HG03060 (cell line): ENCODE measurements around the gene ZNF235.
"Not testable (repeated sequence)": the region's sequence is repeated elsewhere in the genome, so short reads cannot be mapped to it uniquely, and the experiment has no call there.

ENCODE experiments used
- ATAC-seq: cut with Tn5 transposase; IDR thresholded peaks from one replicate; pipeline ENCODE4 v1.9.1; 2021; ENCODE audit warnings: low read depth, moderate number of reproducible peaks; ENCODE audit not compliant: unreplicated experiment

Gene ZNF235

DNA sequence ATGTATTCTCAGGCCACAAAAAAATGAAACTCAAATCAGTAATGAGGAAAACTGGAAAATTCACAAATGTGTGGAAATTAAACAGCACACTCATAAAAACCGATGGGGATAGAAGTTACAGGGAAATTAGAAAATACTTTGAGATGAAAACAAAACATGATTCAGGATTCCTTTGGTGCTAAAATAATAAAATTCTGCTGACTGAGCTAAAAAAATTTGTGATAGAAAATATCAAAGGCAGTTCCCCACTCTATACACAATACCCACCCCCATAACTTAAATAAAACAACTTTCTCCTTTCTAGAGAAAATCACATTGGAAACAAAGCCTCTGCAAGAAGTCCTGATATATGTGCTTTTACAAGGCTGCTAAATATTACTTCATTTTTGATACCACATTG lies 46.7 kb downstream of the ZNF235 start:
- no peak for ATAC-seq

DNA sequence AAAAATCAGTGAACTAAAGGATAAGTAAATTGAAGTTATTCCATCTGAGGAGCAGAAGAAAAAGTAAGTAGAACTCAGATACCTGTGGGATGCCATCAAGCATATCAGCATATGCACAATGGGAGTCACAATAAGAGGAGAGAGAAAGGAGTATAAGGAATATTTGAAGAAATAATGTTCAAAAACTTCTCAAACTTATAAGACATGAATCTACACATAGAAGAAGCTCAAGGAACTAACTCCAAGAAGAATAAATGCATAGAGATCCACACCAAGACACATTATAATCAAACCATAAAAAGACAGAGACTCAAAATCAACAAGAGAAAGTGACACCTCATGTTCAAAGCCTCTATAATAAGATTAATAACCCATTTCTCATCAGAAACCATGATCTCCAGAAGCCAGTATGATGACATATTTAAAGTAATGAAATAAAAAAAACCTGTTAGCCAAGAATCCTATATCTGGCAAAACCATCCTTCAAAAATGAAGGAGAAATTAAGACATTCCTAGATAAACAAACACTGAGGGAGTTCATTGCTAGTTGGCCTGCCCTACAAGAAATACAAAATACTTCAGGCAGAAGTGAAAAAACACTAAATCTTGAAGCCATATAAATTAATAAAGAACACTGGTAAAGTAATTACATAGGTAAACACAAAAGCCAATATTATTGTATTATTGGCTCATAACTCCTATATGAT lies 49.0 kb downstream of the ZNF235 start:
- no peak for ATAC-seq

DNA sequence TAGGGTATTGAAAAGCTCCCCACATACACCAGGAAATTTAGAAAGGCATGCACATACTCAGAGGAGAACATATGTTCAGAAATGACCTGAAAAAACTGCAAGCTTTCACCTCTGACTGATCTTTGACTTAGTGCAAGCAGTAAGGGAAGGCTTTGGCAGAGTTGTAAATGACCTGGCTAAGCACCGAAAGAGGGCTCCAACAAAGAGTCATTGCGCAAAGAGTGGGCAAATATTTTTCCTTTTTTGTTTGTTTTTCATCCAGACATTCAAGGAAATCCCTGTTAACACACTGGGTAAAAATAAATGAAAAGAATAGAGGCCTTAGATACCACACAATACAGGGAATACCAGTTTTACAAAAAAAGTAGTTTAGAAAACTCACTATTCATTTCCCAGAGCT lies 50.3 kb downstream of the ZNF235 start:
- ATAC-seq: no peak

DNA sequence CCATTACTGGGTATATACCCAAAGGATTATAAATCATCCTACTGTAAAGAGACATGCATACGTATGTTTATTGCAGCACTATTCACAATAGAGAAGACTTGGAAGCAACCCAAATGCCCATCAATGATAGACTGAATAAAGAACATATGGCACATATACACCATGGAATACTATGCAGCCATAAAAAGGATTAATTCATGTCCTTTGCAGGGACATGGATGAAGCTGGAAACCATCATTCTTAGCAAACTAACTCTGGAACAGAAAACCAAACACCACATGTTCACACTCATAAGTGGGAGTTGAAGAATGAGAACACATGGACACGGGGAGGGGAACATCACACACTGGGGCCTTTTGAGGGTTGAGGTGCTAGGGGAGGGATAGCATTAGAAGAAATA lies 51.4 kb downstream of the ZNF235 start:
- not testable (repeated sequence) for ATAC-seq

DNA sequence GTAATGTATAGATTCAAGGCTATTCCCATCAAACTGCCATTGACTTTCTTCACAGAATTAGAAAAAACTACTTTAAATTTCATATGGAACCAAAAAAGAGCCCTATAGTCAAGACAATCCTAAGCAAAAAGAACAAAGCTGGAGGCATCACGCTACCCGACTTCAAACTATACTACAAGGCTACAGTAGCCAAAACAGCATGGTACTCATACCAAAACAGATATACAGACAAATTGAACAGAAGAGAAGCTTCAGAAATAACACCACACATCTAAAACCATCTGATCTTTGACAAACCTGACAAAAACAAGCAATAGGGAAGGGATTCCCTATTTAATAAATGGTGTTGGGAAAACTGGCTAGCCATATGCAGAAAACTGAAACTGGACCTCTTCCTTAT lies 52.5 kb downstream of the ZNF235 start:
- ATAC-seq: not testable (repeated sequence)

DNA sequence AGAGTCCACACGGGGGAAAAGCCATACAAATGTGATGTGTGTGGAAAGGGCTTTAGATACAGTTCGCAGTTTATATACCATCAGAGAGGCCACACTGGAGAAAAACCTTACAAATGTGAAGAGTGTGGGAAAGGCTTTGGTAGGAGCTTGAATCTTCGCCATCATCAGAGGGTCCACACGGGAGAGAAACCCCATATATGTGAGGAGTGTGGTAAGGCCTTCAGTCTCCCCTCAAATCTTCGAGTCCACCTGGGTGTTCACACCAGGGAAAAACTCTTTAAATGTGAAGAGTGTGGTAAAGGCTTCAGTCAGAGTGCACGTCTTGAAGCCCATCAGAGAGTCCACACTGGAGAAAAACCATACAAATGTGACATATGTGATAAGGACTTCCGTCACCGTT lies 68.4 kb downstream of the ZNF235 start:
- no peak for ATAC-seq
